ENCODE results near the gene S100A9.

The S100A9 gene

DNA sequence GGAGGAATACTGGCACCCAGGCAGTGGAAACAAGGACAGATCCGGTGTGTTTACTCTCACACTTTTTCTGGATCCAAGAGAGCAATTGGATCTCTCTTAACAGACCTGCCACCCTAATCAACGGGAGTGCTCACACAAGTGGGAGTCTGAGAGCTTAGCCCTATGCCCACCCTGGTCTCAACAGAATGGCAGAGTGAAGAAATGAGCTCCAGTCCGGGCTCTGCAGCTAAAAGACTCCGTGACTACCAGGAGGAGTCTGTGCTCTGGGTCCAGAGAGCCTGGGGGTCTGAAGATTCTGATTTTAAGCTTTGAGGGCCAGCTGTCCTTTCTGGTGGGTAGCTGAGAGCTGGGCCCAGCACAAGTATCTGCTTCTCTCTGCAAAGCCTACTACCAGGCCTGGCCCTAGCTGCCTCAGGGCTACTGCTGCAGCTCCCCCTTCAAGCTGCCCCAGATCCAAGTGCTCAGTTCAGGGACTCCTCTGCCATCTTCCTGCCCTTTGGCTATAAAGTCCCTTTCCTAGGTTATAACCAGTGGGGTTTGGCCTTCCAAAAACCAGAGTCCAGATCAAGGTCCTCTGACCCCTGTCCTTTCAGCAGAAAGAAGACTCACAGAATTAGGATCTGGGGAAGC is 3.9 kb downstream of the S100A9 start:
- no peak for DNase-seq

GRCh38 chr1:153362187-153362775 is 4.6 kb downstream of the S100A9 start:
- no peak for DNase-seq

GRCh38 chr1:153363641-153364040 is 6.0 kb downstream of the S100A9 start:
- DNase-seq = no peak

DNA sequence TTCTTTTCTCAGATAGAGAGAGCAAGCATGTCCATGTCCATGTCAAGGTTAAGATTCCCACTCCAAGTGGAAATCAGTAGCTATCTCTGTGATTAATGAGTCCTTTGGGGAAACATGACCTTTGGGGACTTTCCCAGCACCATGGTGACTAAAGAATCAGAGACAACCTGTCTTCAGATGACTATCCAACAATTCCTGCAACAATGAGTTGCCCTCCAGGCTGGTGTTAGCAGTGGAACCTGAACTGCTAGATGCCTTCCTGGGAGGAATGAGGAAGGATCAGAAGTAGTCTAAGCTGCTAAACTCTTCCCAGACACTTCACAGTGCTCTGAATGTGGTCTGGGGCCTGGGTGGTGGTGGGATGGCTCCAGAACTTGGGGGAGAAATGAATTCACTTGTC is 6.5 kb downstream of the S100A9 start:
- DNase-seq = no peak

- DNase-seq = no peak
These were observed 7.4 kb downstream of the S100A9 start for GRCh38 chr1:153364766-153365666.

- DNase-seq = no peak
These were observed 8.0 kb downstream of the S100A9 start for GRCh38 chr1:153365696-153366095.

DNA sequence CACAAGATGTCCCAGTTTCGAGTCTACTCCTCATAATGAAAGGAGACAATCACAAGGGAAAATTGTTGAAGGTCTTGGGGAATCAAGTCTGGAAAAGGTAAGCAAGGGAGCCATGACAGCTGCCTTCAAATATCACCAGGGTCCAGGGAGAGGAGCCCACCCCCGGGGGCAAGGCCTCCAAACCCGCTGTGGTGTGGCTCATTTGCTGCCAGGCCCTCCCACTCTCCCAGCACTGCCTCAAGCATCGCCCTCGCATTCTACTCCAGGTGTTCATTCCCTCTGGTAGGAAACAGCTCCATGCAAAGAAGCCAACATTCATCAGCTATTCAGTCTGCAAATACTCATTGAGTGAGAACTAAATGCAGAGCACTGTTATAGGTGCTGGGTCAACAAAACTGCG is 8.6 kb downstream of the S100A9 start:
- DNase-seq = no peak

DNA sequence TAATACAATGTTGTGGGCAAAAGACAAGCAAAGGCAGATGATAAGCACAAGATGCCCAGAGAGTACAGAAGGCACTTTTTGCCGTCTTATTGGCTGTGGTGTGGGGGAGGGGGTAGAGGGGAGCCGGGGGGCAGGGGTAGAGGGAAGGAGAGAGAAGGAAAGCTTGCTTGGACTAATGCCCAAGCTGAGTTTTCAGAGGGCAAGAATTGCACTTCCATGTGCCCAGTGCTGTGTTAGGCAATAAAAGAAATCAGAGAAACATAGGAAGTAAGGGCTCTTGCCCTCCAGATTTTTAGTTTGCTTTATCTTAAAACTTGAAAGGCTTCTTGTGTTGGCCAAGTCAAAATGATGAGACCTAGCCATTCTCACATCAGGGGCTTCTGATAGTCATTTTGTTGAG is 9.4 kb downstream of the S100A9 start:
- no peak for DNase-seq

- no peak for DNase-seq
These were observed 10.8 kb downstream of the S100A9 start for GRCh38 chr1:153368495-153368894.

DNA sequence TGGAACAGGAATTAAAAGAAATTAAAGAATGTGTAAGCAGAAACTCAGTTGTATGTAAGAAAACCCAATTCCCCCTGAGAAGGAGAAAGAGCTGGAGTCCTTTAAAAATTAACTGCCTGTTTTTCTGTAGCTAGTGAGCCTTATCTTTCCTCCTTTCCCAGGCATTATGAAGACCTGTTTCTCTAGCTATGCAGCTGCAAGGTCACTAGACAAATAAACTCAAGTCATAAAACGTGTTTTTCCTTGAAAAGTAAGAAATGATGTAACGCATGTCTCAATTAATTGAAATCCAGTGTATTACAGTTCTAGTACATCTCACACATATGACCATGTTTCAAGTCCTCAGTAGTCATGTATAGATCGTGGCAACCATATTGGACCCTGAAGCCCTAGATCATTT is 12.5 kb downstream of the S100A9 start:
- DNase-seq = no peak

GRCh38 chr1:153371231-153371630 is 13.6 kb downstream of the S100A9 start:
- no peak for DNase-seq

GRCh38 chr1:153372571-153372970 is 14.9 kb downstream of the S100A9 start:
- no peak for DNase-seq

GRCh38 chr1:153374071-153374470 is 16.4 kb downstream of the S100A9 start:
- no peak for DNase-seq

- no peak for DNase-seq
These were observed 17.9 kb downstream of the S100A9 start, which contains the start of gene S100A12 for GRCh38 chr1:153375511-153375910. Gene S100A12, minus strand, starts transcription at chr1:153375621. Its CDS starts 1,029 bp downstream, at chr1:153374592.

- no peak for DNase-seq
These were observed 21.9 kb downstream of the S100A9 start for GRCh38 chr1:153379591-153379990.

DNA sequence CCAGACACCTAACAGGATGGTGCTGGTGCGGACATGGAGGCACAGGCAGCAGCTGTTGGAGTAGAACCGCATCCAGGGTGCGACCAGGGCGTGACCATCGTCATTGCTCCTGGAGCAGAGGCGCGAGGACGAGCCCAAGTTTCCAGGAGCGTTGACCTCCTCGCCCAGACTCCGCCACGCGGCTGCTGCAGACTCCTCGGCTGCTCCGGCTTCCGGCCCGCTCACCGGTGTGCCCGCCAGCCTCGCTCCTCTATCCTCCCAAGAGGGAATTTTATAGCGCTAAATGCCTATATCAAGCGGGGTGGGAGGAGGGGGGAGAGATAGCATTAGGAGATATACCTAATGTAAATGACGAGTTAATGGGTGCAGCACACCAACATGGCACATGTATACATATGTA is 23.1 kb downstream of the S100A9 start:
- no peak for DNase-seq

- no peak for DNase-seq
These were observed 27.4 kb downstream of the S100A9 start for GRCh38 chr1:153384958-153385580.

DNA sequence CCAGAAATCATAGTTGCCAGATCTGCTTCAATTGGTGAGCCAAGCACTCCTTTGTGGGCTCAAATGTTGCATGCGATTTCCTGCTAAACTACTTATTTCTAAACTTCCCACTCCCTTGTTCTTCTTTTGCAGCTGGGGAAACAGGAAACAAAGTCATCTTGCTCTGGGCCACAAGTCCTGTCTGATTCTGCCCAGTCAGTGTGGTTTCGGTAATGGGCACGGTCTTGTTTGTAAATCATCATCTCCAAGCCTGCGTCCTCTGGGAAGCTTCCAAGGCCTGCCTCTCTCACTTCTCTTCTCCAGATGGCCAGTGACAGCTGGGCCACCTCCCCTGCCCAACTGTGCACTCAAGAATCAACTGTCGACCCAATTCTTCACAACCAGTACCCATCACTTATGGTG is 28.8 kb downstream of the S100A9 start:
- DNase-seq = no peak

GRCh38 chr1:153387001-153387400 is 29.3 kb downstream of the S100A9 start:
- DNase-seq = no peak

- no peak for DNase-seq
These were observed 30.1 kb downstream of the S100A9 start for GRCh38 chr1:153387785-153388184.

DNA sequence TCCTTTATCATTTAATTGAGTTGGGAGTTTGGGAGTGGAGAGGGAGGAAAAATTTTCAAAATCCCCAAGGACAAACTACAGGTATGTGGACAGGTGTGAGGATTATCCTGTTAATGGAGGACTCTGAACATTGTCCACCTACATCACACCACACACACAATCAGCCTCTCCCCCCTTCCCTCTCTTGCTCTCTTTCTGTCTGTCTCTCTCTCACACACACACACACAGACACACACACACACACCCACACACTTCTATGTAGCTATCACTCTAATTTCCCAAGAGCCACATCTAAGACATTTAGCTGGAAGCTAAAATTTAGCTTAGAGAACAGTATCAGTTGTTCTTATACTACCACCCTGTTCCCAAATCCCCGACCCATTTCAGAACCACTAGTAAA is 31.7 kb downstream of the S100A9 start:
- no peak for DNase-seq

GRCh38 chr1:153389973-153390879 is 32.6 kb downstream of the S100A9 start:
- no peak for DNase-seq
